GM12891 (cell line): Measurements from ENCODE around the gene ZC3H18.

Experiments
- DNase-seq: peaks from one replicate; pipeline ENCODE4 v3.0.0; 2011; ENCODE audit warnings: low spot score; ENCODE audit not compliant: insufficient read length
- FAIRE-seq: peaks from 2 replicates; lab custom pipeline; 2011; peaks lifted over from hg19 to GRCh38; lab: Jason Lieb, UNC
- PAX5 ChIP-seq: IDR thresholded peaks from 2 replicates; pipeline ENCODE4 v1.6.1; 2011; ENCODE audit warnings: low read length, moderate library complexity, mild to moderate bottlenecking; ENCODE audit not compliant: insufficient read depth, severe bottlenecking
- POLR2A ChIP-seq: IDR thresholded peaks from 2 replicates; pipeline ENCODE4 v1.6.1; 2011; ENCODE audit warnings: low read depth, low read length, control low read depth
- POLR2AphosphoS5 ChIP-seq: IDR thresholded peaks from 2 replicates; pipeline ENCODE4 v1.6.1; 2011; ENCODE audit warnings: low read depth, low read length, control low read depth
- POU2F2 ChIP-seq: IDR thresholded peaks from 2 replicates; pipeline ENCODE4 v1.6.1; 2011; ENCODE audit warnings: low read depth, mild to moderate bottlenecking, control low read depth, low read length, moderate library complexity
- SPI1 ChIP-seq: IDR thresholded peaks from 2 replicates; pipeline ENCODE4 v1.6.1; 2011; ENCODE audit warnings: low read depth, low read length, control low read depth
- TAF1 ChIP-seq: IDR thresholded peaks from 2 replicates; pipeline ENCODE4 v1.6.1; 2011; ENCODE audit warnings: low read depth, low read length, control low read depth

ZC3H18 gene

GRCh38 chr16:88526906-88527185 lies 43.4 kb upstream of the ZC3H18 start:
- FAIRE-seq: no peak
- TF ChIP-seq POU2F2 (no peak), POLR2AphosphoS5 (no peak), SPI1 (no peak), TAF1 (no peak), POLR2A (no peak), PAX5 (no peak)

GRCh38 chr16:88527186-88527936 lies 42.8 kb upstream of the ZC3H18 start:
- TF ChIP-seq POLR2AphosphoS5 (no peak), TAF1 (no peak), POLR2A (no peak), POU2F2 (no peak), SPI1 (no peak), PAX5 (no peak)
- DNase-seq (peak; percentile 97), FAIRE-seq (peak; percentile 38)

More at GRCh38 chr16:88526906-88527185, 43.4 kb upstream of the ZC3H18 start:
- DNase-seq: no peak

- no peak for DNase-seq
These were observed 42.1 kb upstream of the ZC3H18 start for GRCh38 chr16:88527937-88528743.

GRCh38 chr16:88528902-88529318 lies 41.3 kb upstream of the ZC3H18 start:
- FAIRE-seq: no peak

More at GRCh38 chr16:88527937-88528743, 42.1 kb upstream of the ZC3H18 start:
- no peak for FAIRE-seq
- TF ChIP-seq TAF1 (no peak), POLR2AphosphoS5 (no peak), SPI1 (no peak), POU2F2 (no peak), PAX5 (no peak), POLR2A (no peak)

GRCh38 chr16:88529596-88529995 lies 40.6 kb upstream of the ZC3H18 start:
- TF ChIP-seq POU2F2 (no peak), POLR2A (no peak), SPI1 (no peak), TAF1 (no peak), POLR2AphosphoS5 (no peak), PAX5 (no peak)
- DNase-seq (no peak), FAIRE-seq (no peak)

More at GRCh38 chr16:88528902-88529318, 41.3 kb upstream of the ZC3H18 start:
- TF ChIP-seq POU2F2 (no peak), SPI1 (no peak), POLR2AphosphoS5 (no peak), TAF1 (no peak), POLR2A (no peak), PAX5 (no peak)
- DNase-seq: no peak

GRCh38 chr16:88530051-88530857 lies 39.9 kb upstream of the ZC3H18 start:
- FAIRE-seq (no peak), DNase-seq (no peak)
- TF ChIP-seq TAF1: no peak
- no peak for TF ChIP-seq POU2F2
- TF ChIP-seq SPI1: no peak
- TF ChIP-seq POLR2A: no peak
- TF ChIP-seq POLR2AphosphoS5: no peak
- no peak for TF ChIP-seq PAX5

GRCh38 chr16:88530858-88531203 lies 39.4 kb upstream of the ZC3H18 start:
- DNase-seq: no peak
- TF ChIP-seq POLR2A (no peak), POLR2AphosphoS5 (no peak)
- FAIRE-seq: no peak

- no peak for TF ChIP-seq POLR2A
- no peak for TF ChIP-seq SPI1
- no peak for TF ChIP-seq POU2F2
- TF ChIP-seq PAX5: no peak
- TF ChIP-seq POLR2AphosphoS5: no peak
- no peak for TF ChIP-seq TAF1
- DNase-seq (no peak), FAIRE-seq (no peak)
These were observed 38.9 kb upstream of the ZC3H18 start for GRCh38 chr16:88531346-88531745.

GRCh38 chr16:88531931-88532433 lies 38.2 kb upstream of the ZC3H18 start:
- DNase-seq (no peak), FAIRE-seq (no peak)
- TF ChIP-seq TAF1: no peak
- no peak for TF ChIP-seq PAX5
- no peak for TF ChIP-seq POLR2AphosphoS5
- TF ChIP-seq SPI1: no peak
- no peak for TF ChIP-seq POLR2A
- no peak for TF ChIP-seq POU2F2
